ENCODE data around the gene EHBP1L1.

DNA sequence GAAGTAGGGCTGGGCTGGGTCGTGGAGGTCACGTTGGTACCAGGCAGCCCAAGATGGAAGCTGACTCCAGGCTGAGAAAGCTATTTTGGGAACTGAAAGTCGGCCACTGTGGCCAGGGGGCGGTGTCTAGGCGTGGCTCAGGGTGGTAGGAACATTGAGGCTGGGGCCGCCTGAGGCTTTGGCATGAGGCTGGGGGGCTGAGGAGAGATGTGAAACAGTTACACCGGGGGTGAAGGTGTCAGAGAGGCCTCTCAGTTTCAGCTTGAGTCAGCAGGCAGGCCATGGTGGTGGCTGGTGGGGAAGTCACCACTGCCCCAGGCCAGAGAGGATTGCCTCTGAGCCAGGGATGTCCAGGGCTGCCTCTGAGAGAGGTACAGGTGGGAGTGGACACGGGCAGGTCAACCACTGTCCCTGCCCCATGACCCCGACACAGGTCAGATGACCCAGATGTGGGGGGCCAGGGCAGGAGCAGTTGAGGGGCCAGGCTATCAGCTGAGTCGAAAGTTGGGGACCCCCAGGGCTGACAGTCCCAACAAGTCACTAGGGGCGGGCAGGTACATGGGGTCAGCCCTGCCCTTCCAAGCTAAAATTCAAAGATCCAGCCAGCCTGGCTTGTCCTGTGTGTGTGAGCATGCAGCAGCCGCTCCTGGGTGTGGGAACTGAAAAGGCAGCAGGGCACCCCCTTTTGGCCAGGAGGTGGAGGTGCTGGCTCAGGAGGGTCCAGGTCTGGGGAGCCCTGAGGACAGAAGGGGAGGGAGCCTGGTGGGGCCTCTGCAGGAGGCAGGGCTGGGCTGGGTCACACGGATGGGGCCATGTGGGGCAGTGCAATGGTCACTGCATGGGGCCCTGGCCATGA is 12.6 kb downstream of the EHBP1L1 start:
- TF ChIP-seq, protein P1, sequence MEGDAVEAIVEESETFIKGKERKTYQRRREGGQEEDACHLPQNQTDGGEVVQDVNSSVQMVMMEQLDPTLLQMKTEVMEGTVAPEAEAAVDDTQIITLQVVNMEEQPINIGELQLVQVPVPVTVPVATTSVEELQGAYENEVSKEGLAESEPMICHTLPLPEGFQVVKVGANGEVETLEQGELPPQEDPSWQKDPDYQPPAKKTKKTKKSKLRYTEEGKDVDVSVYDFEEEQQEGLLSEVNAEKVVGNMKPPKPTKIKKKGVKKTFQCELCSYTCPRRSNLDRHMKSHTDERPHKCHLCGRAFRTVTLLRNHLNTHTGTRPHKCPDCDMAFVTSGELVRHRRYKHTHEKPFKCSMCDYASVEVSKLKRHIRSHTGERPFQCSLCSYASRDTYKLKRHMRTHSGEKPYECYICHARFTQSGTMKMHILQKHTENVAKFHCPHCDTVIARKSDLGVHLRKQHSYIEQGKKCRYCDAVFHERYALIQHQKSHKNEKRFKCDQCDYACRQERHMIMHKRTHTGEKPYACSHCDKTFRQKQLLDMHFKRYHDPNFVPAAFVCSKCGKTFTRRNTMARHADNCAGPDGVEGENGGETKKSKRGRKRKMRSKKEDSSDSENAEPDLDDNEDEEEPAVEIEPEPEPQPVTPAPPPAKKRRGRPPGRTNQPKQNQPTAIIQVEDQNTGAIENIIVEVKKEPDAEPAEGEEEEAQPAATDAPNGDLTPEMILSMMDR (conservative IDR thresholded peaks at IDR 0.05; ENCODE audit: low read depth, low read length), result peak; percentile 76
- no peak for TF ChIP-seq EZH2phosphoT487 (IDR thresholded peaks at IDR 0.05; ENCODE audit: borderline replicate concordance, low read length)
- TF ChIP-seq EZH2 (IDR thresholded peaks at IDR 0.05; ENCODE audit: low read length, unreplicated experiment), result no peak
